ENCODE results near the gene KRTAP10-1.
A peak's percentile ranks its signal among the peaks of the same experiment; 100 is the strongest.

KRTAP10-1 gene

DNA sequence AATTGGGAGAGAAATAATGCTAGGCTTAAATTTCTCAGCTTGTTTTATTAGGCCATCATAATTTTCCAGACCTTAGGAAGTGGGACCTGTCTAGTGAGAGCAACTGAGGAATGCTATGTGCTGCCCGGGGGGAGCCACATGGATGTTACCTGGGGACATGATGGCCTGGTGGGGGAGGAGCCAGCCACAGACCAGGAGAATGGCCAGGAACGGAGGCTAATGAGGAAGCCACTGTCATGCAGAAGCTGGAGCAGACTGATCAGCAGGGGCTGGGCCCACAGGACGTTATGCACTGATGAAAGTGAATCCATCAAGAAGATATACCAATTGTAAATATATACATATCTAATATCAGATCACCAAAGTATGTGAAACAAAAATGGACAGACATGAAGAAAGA, 4.6 kb upstream of the KRTAP10-1 start:
- Mint-ChIP-seq H3K9me3 (peaks cover 21% of the 10 kb centered on the region), H3K4me1 (ENCODE audit: low read depth) (peaks cover 22% of the 10 kb centered on the region), H3K27me3 (no peaks in the 10 kb centered on the region), H3K36me3 (ENCODE audit: low read depth) (peaks cover 19% of the 10 kb centered on the region), H3K27ac (no peak overlapping the region), H3K4me3 (no peak overlapping the region)

DNA sequence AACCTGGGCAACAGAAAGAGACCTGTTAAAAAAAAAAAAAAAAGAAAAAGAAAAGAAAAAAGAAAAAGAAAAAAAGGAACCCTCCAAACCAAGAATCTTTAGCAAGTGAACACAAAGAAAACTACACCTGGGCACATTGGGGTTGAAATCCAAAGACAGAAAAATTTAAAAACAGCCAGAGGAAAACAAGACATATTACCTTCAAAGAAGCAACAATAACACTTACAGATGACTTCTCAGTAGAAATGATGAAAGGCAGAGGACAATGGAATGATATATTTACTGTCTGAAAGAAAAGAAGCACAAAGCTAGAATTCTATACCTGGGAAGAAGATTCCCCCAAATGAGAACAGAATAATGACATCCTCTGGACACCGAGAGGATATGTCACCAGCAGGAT, 2.7 kb upstream of the KRTAP10-1 start:
- peaks cover 9% of the 10 kb centered on the region for H3K4me1 Mint-ChIP-seq (ENCODE audit: low read depth)
- H3K27me3 Mint-ChIP-seq: no peaks in the 10 kb centered on the region
- H3K36me3 Mint-ChIP-seq (ENCODE audit: low read depth): peaks cover 18% of the 10 kb centered on the region
- H3K27ac Mint-ChIP-seq: no peak overlapping the region
- peaks cover 19% of the 10 kb centered on the region for H3K9me3 Mint-ChIP-seq
- H3K4me3 Mint-ChIP-seq: no peak overlapping the region

DNA sequence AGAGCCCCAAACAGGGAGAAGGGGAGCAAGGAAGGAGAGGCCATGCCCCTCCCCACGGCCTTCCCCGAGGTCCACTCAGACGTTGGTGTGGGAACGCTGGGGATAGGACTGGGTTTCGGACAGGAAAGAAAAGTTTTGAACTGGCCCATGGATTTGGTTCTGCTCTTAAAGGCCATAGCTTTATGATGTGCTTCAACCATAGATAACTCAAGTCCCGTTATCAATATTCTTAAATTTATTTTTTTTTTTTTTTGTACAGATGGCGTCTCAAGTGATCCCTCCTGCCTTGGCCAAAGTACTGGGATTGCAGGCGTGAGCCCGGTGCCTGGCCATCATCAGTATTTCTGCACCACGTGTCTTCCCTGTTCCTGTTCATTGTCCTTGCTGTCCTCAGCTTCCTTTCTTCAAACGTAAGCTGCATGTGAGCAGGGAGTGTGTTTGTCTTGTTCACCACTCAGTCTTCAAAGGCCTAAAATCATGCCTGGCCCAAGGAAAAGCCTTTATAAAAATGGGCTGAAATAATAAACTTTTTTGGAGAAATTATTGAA, 820 bp upstream of the KRTAP10-1 start:
- no peak overlapping the region for H3K4me3 Mint-ChIP-seq
- H3K4me1 Mint-ChIP-seq (ENCODE audit: low read depth): no peaks in the 10 kb centered on the region
- no peaks in the 10 kb centered on the region for H3K27me3 Mint-ChIP-seq
- peaks cover 5% of the 10 kb centered on the region for H3K36me3 Mint-ChIP-seq (ENCODE audit: low read depth)
- peaks cover 6% of the 10 kb centered on the region for H3K9me3 Mint-ChIP-seq
- no peak overlapping the region for H3K27ac Mint-ChIP-seq

DNA sequence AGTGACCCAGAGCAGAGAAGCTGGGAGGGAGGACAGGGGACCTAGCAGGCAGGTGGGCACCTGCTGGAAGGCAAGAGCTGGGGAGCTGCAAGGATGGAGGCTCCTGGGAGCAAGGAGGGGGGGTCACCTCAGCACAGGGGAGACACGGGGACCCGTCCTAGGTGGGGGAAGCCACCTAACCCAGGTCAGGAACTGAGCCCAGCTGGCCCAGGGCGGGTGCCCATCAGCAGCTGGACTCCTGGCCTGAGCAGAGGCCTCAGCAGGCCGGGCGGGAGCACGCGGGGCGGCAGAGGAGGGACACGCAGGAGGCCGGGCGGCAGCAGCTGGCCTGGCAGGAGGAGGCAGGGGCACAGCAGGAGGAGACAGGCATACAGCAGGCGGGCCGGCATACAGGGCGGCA, 949 bp downstream of the KRTAP10-1 start:
- Mint-ChIP-seq H3K27me3 (no peaks in the 10 kb centered on the region), H3K4me1 (ENCODE audit: low read depth) (no peaks in the 10 kb centered on the region), H3K27ac (no peak overlapping the region), H3K9me3 (no peaks in the 10 kb centered on the region), H3K4me3 (no peak overlapping the region), H3K36me3 (ENCODE audit: low read depth) (no peaks in the 10 kb centered on the region)

DNA sequence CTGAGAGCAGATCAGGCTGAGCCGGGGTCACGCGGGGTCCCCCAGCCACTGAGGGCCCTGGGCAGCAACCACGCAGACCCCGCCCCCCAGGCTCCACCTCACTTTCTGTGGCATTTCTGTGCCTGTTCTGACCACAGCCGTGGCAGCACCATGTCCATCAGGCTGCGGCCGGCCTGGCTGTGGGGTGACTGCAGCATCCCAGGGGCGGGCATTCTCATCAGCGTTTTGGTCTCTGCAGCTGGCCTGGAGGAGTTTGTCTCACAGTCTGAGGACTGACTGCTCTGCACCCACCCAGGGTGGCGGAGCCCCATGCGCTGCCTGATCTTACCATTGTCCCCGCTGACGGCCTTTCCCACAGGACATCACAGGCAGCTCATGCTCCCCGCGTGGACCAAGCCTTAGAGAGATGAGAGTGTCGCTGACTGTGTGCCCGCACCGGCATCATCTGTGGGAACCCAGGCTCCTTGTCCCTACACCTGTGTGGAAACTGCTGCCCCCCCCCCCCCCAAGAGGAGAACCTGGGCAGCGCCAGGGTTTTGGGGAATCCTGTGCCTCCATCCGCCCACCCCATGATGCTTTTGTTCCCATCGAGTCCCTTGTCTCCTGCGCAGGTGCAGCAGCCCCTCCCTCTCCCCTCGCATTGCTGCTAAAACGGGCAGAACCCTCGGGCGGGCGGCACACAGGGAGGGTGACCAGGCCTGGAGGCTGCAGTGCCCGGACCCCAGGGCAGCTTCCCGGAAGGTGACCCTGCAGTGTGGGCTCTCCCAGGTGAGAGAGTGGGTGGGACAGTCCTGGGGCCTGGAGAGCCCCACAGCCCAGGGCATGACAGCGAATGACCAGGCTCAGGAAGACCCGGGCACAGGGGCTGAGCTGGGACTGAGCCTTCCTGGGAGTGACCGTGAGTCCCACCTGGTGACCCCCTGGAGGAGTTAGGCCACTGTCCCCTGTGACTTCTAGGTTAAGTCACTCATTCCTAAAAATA, 1.8 kb downstream of the KRTAP10-1 start:
- no peak overlapping the region for H3K27ac Mint-ChIP-seq
- no peaks in the 10 kb centered on the region for H3K4me1 Mint-ChIP-seq (ENCODE audit: low read depth)
- no peaks in the 10 kb centered on the region for H3K27me3 Mint-ChIP-seq

DNA sequence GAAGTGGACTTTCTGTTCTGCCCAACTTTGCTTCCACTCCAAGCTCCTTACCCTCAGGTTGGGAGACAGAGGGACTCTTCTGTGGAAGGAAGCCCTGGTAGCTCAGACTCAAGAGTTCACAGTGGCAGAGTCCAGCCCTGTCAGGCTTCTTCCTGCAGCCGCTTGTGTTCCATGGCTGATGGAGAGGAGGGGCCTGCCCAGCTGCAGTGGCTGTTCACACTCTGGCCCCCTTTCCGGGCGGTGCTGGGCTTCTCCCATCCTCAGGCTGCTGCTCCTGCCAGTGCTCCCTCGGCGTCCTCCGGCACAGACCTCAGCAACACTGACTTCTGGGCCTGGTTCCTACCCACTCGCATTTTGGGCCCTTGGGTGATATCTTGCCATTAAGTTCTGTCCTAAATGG, 4.0 kb downstream of the KRTAP10-1 start:
- H3K27me3 Mint-ChIP-seq: no peaks in the 10 kb centered on the region
- no peaks in the 10 kb centered on the region for H3K9me3 Mint-ChIP-seq
- no peak overlapping the region for H3K27ac Mint-ChIP-seq
- no peak overlapping the region for H3K4me3 Mint-ChIP-seq
- H3K36me3 Mint-ChIP-seq (ENCODE audit: low read depth): no peaks in the 10 kb centered on the region
- H3K4me1 Mint-ChIP-seq (ENCODE audit: low read depth): no peaks in the 10 kb centered on the region

More for the DNA sequence above, 1.8 kb downstream of the KRTAP10-1 start:
- no peak overlapping the region for H3K4me3 Mint-ChIP-seq
- no peaks in the 10 kb centered on the region for H3K36me3 Mint-ChIP-seq (ENCODE audit: low read depth)
- H3K9me3 Mint-ChIP-seq: no peaks in the 10 kb centered on the region

DNA sequence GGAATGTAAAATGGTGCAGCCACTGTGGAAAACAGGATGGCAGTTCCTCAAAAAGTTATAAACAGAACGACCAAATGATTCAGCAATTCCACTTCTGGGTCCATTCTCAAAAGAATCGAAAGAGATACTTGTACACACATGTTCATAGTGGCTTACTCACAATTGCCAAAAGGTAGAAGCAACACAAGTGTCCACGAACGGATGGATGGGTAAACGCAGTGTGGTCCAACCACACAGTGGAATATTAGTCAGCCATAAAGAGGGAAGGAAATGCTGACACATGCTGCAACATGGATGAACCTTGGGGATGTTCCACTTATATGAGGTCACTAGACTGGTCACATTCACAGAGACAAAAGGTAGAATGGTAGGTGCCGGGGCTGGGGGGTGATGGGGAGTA, 5.3 kb downstream of the KRTAP10-1 start:
- Mint-ChIP-seq H3K27me3 (no peaks in the 10 kb centered on the region), H3K4me1 (ENCODE audit: low read depth) (no peaks in the 10 kb centered on the region), H3K4me3 (no peak overlapping the region), H3K9me3 (no peaks in the 10 kb centered on the region), H3K36me3 (ENCODE audit: low read depth) (no peaks in the 10 kb centered on the region), H3K27ac (no peak overlapping the region)

DNA sequence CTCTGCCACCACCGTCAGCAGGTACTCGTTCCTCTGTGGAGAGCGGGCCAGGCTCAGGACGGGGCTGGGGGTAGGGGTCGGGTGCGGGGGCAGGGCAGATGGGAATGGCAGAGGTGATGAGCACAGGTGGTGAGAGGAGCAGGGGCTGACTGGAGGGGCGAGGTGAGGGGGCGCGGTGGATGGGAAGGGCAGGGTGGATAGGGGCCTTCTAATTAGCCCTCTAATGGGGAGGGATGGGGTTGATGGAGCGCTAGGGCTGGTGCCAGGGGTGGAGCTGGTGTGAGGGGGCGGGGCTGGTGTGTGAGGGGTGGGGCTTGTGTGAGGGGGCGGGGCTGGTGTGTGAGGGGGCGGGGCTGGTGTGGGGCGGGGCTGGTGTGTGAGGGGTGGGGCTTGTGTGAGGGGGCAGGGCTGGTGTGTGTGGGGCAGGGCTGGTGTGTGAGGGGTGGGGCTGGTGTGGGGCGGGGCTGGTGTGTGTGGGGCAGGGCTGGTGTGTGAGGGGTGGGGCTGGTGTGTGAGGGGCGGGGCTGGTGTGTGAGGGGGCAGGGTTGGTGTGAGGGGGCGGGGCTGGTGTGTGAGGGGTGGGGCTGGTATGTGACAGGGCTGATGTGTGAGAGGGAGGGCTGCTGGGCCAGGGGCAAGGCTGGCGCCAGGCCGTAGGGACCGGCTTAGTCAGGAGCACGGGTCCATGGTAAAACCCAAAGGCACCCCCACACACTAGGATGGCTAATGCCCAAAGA, 5.9 kb downstream of the KRTAP10-1 start:
- H3K27me3 Mint-ChIP-seq: no peaks in the 10 kb centered on the region
- no peaks in the 10 kb centered on the region for H3K4me1 Mint-ChIP-seq (ENCODE audit: low read depth)
- H3K27ac Mint-ChIP-seq: no peak overlapping the region
- no peaks in the 10 kb centered on the region for H3K9me3 Mint-ChIP-seq
- no peak overlapping the region for H3K4me3 Mint-ChIP-seq
- H3K36me3 Mint-ChIP-seq (ENCODE audit: low read depth): no peaks in the 10 kb centered on the region

DNA sequence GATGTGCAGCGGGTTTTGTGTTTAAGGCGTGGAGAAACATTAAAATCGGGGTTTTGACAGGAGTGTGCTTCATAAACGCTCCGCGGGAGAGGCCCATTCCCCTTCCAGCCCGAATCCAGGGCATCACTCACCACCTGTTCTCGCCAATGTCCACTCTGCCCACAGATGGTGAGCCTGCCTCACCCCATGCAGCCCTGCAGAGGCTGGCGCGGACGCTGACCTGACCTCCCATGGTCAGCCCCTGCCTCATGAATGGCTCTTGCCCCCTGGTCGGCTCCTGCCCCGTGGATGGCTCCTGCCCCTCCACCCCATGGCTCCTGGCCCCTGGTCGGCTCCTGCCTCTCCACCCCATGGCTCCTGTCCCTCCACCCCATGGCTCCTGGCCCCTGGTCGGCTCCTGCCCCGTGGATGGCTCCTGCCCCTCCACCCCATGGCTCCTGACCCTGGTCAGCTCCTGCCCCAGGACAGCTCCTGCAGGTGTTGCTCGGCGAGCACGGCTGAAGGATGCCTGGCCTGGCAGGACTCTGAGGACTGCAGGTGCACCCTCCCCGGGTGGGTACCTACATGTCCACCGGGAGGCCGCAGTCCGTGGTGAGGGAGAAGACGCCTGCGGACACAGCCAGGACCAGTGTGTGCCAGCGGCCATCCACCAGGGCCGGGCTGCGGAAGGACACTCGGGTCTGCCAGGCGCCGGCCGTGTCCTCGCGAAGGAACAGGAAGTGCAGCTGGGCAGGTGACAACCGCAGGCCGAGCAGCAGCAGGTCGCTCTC, 6.7 kb downstream of the KRTAP10-1 start:
- H3K27me3 Mint-ChIP-seq: no peaks in the 10 kb centered on the region
- H3K4me3 Mint-ChIP-seq: no peak overlapping the region
- H3K9me3 Mint-ChIP-seq: no peaks in the 10 kb centered on the region
- no peaks in the 10 kb centered on the region for H3K4me1 Mint-ChIP-seq (ENCODE audit: low read depth)
- H3K36me3 Mint-ChIP-seq (ENCODE audit: low read depth): no peaks in the 10 kb centered on the region
- H3K27ac Mint-ChIP-seq: no peak overlapping the region

DNA sequence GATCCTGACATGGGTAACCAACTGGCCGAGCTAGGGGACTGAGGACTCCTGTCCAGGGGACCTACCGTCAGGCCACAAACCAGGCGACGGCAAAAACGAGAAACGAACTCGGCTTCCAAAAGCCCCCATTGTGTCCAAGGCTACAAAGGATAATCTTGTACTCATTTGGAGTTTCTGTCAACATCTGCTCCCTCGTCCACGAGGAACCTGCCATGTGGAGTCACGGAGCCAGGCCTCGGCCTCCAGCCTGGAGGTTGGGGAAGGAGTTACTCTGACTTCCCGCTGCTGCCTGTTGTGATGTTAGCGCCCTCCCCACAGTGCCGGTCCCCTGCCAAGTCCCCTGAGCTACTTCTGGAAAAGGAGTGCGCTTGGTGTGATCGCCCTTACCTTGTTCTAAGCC, 7.3 kb downstream of the KRTAP10-1 start:
- Mint-ChIP-seq H3K27me3 (no peaks in the 10 kb centered on the region), H3K4me3 (no peak overlapping the region), H3K36me3 (ENCODE audit: low read depth) (no peaks in the 10 kb centered on the region), H3K9me3 (no peaks in the 10 kb centered on the region), H3K4me1 (ENCODE audit: low read depth) (no peaks in the 10 kb centered on the region), H3K27ac (no peak overlapping the region)

DNA sequence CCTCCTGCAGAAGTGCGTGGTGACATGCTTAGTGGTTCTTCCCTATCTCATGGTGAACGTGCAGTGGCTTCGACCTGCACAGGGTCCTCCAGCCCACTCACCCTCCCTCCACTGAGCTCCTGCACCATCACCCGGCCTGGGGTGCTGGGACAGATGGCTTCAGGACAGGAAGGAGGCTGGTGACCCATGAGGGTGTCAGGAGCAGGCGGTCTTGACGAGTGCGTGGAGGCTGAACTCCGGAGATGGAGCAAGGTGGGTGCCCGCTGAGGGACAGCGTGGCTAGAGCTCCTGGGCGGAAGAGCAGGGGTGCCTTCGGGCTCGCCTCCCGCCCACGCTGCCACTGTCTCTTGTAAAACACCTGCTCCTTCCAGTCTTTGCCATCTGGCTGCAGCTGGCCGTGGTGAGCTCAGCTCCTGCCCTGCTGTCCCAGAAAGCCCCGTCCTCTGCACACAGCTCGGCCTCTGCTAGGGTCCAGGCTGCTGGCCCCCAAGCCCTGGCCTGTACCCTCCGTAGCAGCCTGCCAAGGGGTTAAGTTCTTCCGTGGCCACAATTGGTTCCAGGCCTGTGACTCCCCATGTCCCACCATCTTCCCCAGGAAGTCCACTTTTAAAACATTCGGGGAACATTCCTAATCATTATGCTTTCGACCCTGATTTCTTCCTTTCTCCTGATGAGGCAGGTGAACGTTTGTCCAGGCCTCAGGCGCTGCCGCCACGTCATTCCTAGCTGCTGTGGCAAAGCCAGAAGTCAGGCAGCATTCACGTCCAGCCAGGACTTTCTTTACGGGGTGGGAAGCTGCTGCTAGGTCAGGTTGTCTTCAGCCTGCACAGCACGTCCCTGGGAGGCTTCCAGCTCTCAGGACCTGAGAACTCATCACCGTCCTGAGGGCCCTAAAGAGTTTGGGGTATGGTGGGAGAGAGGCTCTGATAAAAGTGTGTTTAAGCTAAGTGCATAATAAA, 8.1 kb downstream of the KRTAP10-1 start:
- Mint-ChIP-seq H3K27ac (no peak overlapping the region), H3K36me3 (ENCODE audit: low read depth) (no peaks in the 10 kb centered on the region), H3K4me3 (no peak overlapping the region), H3K4me1 (ENCODE audit: low read depth) (no peaks in the 10 kb centered on the region), H3K9me3 (no peaks in the 10 kb centered on the region), H3K27me3 (no peaks in the 10 kb centered on the region)

DNA sequence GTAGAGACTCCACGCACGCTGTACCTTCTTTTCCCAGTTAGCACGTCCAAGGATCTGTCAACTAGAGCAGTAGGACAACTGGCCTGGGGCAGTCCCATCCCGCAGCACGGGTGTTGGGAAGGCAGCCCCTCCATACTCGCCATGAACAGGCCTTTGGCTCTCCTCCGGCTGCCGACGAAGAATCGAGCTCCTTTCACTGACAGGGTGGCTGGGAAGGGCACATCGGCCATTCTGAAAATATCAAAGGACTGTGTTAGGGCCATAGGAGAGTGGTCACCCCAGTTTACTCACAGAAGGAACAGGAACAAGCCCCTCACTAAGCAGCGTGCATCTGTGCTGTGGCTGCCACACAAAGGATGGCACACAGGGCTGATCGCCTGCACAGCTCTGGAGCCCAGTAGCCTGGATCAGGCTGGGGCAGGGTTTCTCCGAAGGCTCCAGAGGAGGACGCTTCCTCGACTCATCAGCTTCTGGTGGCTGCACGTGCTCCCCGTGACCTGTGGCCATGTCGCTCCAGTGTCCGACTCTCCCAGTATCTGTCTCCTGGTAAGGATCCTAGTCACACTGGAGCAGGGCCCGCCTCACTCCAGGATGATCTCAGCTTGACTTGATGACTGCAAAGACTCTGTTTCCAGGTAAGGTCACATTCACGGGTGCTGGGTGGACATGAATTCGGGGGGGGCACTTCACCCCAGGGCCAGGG, 8.9 kb downstream of the KRTAP10-1 start:
- no peaks in the 10 kb centered on the region for H3K36me3 Mint-ChIP-seq (ENCODE audit: low read depth)
- no peaks in the 10 kb centered on the region for H3K27me3 Mint-ChIP-seq
- H3K4me3 Mint-ChIP-seq: no peak overlapping the region
- H3K27ac Mint-ChIP-seq: no peak overlapping the region
- no peaks in the 10 kb centered on the region for H3K4me1 Mint-ChIP-seq (ENCODE audit: low read depth)
- H3K9me3 Mint-ChIP-seq: no peaks in the 10 kb centered on the region

DNA sequence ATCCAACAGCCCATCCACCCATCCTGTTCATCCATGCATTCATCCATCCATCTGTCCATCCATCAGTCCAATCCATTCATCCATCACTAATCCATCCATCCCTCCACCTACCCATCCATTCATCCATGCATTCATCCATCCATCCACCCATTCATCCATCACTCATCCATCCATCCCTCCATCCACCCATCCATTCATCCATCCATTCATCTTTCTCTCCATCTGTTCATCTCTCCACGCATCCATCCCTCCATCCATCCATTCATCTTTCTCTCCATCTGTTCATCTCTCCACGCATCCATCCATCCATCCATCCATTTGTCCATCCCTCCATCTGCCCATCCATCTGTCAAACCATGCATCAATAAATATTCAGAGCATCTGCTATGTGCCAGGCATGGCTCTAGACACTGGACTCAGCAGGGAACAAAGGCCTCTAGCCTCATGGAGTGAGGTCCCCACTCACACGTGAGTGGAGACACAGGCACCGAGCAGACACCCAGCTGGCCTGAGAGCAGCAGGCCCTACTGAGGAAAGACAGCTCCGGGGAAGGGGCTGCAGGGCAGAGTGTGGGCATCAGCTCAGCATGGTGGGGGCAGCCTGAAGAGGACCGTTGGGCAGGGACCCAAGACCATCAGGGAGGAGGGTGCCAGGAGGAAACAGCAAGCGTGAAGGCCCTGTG, 9.6 kb downstream of the KRTAP10-1 start:
- no peaks in the 10 kb centered on the region for H3K4me1 Mint-ChIP-seq (ENCODE audit: low read depth)
- no peaks in the 10 kb centered on the region for H3K27me3 Mint-ChIP-seq
- no peaks in the 10 kb centered on the region for H3K9me3 Mint-ChIP-seq
- H3K36me3 Mint-ChIP-seq (ENCODE audit: low read depth): no peaks in the 10 kb centered on the region
- H3K27ac Mint-ChIP-seq: peak overlapping the region; percentile 3
- no peak overlapping the region for H3K4me3 Mint-ChIP-seq
